Mesenchymal stem cell (in vitro differentiated cells and primary cell): ENCODE data around the gene PALM3.
A peak's percentile ranks its signal among the peaks of the same experiment; 100 is the strongest.

Experiments
- DNase-seq: peaks from one replicate; pipeline ENCODE4 v3.0.0-alpha.2; 2013
- H2AFZ ChIP-seq: one replicate; pipeline ENCODE4 v1.6.1; 2013; ENCODE audit warnings: low read depth, mild to moderate bottlenecking, control low read depth, inconsistent platforms, low read length, moderate library complexity
- H2AK5ac ChIP-seq: 2 replicates; pipeline ENCODE4 v1.6.1; 2013; ENCODE audit warnings: low read length, moderate library complexity, mild to moderate bottlenecking, inconsistent platforms; ENCODE audit not compliant: severe bottlenecking
- H2BK120ac ChIP-seq: one replicate; pipeline ENCODE4 v1.6.1; 2013; ENCODE audit warnings: low read depth, mild to moderate bottlenecking, inconsistent platforms, low read length, moderate library complexity
- H2BK12ac ChIP-seq, 2 experiments: one replicate each; pipeline ENCODE4 v1.6.1; 2013; ENCODE audit warnings: inconsistent platforms in 2 of 2, low read length in 2 of 2, mild to moderate bottlenecking in 2 of 2, moderate library complexity in 2 of 2, control low read depth in 1 of 2
- H2BK15ac ChIP-seq: one replicate; pipeline ENCODE4 v1.6.1; 2013; ENCODE audit warnings: mild to moderate bottlenecking, low read depth, inconsistent platforms; ENCODE audit not compliant: poor library complexity, severe bottlenecking
- H2BK5ac ChIP-seq: 2 replicates; pipeline ENCODE4 v1.6.1; 2013; ENCODE audit warnings: low read depth, mild to moderate bottlenecking, low read length, control low read depth, inconsistent platforms; ENCODE audit not compliant: poor library complexity, severe bottlenecking
- H3K14ac ChIP-seq, 2 experiments: one replicate each; pipeline ENCODE4 v1.6.1; 2013; ENCODE audit warnings: inconsistent platforms in 2 of 2, low read length in 2 of 2, control low read depth in 1 of 2, mild to moderate bottlenecking in 1 of 2, moderate library complexity in 1 of 2
- H3K18ac ChIP-seq, 2 experiments: one replicate each; pipeline ENCODE4 v1.6.1; 2013; ENCODE audit warnings: inconsistent platforms in 2 of 2, low read length in 2 of 2, control low read depth in 1 of 2, low read depth in 1 of 2, mild to moderate bottlenecking in 1 of 2
- H3K23ac ChIP-seq, 2 experiments: one replicate each; pipeline ENCODE4 v1.6.1; 2013; ENCODE audit warnings: inconsistent platforms in 2 of 2, low read length in 2 of 2, mild to moderate bottlenecking in 2 of 2, moderate library complexity in 2 of 2, control low read depth in 1 of 2
- H3K27ac ChIP-seq: 2 replicates; pipeline ENCODE4 v1.5.1; 2013; ENCODE audit warnings: mild to moderate bottlenecking, moderate library complexity, low read length, control low read depth, inconsistent platforms; ENCODE audit not compliant: poor library complexity, severe bottlenecking
- H3K27me3 ChIP-seq, 2 experiments: 2 replicates each; pipeline versions ENCODE4 v1.6.1 to v1.7.0; 2013; ENCODE audit warnings: low read length in 2 of 2, mild to moderate bottlenecking in 2 of 2, moderate library complexity in 2 of 2, control low read depth in 1 of 2, inconsistent platforms in 1 of 2; ENCODE audit not compliant: control insufficient read depth in 1 of 2, insufficient read depth in 1 of 2
- H3K36me3 ChIP-seq, 2 experiments: 2 replicates each; pipeline versions ENCODE4 v1.6.1 to v1.7.0; 2013; ENCODE audit warnings: low read length in 2 of 2, control low read depth in 1 of 2, inconsistent platforms in 1 of 2, low read depth in 1 of 2, mild to moderate bottlenecking in 1 of 2; ENCODE audit not compliant: insufficient read depth in 2 of 2, control insufficient read depth in 1 of 2
- H3K4ac ChIP-seq, 2 experiments: one replicate each; pipeline ENCODE4 v1.6.1; 2013; ENCODE audit warnings: inconsistent platforms in 2 of 2, low read length in 2 of 2, mild to moderate bottlenecking in 2 of 2, moderate library complexity in 2 of 2, control low read depth in 1 of 2, low read depth in 1 of 2
- H3K4me1 ChIP-seq: 2 replicates; pipeline ENCODE4 v1.6.1; 2013; ENCODE audit warnings: low read depth, low read length, control low read depth; ENCODE audit not compliant: control insufficient read depth, insufficient read depth
- H3K4me2 ChIP-seq: 2 replicates; pipeline ENCODE4 v1.6.1; 2013; ENCODE audit warnings: low read length, mild to moderate bottlenecking, inconsistent platforms; ENCODE audit not compliant: poor library complexity, severe bottlenecking
- H3K4me3 ChIP-seq, 2 experiments: 2 replicates each; pipeline versions ENCODE4 v1.5.1 to v1.7.0; 2013; ENCODE audit warnings: low read length in 2 of 2, mild to moderate bottlenecking in 2 of 2, control low read depth in 1 of 2, low read depth in 1 of 2; ENCODE audit not compliant: insufficient read depth in 1 of 2
- H3K79me1 ChIP-seq: replicated peaks from 2 replicates; pipeline ENCODE4 v1.6.1; 2013; ENCODE audit warnings: mild to moderate bottlenecking, control low read depth, low read length, inconsistent platforms; ENCODE audit not compliant: poor library complexity, severe bottlenecking
- H3K9ac ChIP-seq: 2 replicates; pipeline ENCODE4 v1.7.0; 2013; ENCODE audit warnings: mild to moderate bottlenecking, low read length, moderate library complexity
- H3K9me3 ChIP-seq: 2 replicates; pipeline ENCODE4 v1.7.0; 2013; ENCODE audit warnings: mild to moderate bottlenecking, low read length; ENCODE audit not compliant: control insufficient read depth
- H4K8ac ChIP-seq: one replicate; pipeline ENCODE4 v1.6.1; 2013; ENCODE audit warnings: inconsistent platforms, mild to moderate bottlenecking, low read length, moderate library complexity
- H4K91ac ChIP-seq: one replicate; pipeline ENCODE4 v1.6.1; 2013; ENCODE audit warnings: mild to moderate bottlenecking, low read length, inconsistent platforms
- WGBS: methylation state at CpG from one replicate; pipeline ENCODE4 v1.1.7; 2013; ENCODE audit warnings: mixed read lengths; 5-methylcytosine and 5-hydroxymethylcytosine counted together

Gene PALM3

GRCh38 chr19:14056741-14057356 is 5.0 kb downstream of the PALM3 start:
- H3K4me3 ChIP-seq, result peak overlapping the region in 1 of 2 experiments; percentile 42
- peaks cover 0 to 5% of the 10 kb centered on the region in 2 experiments for H3K36me3 ChIP-seq
- H3K27ac ChIP-seq, result no peak overlapping the region
- peaks cover 3% of the 10 kb centered on the region for H3K9me3 ChIP-seq
- no peak overlapping the region for H2BK12ac ChIP-seq
- no peak overlapping the region for H3K4ac ChIP-seq
- no peak overlapping the region for H2BK120ac ChIP-seq
- H4K8ac ChIP-seq, result no peak overlapping the region
- no peak overlapping the region for H3K23ac ChIP-seq
- no peak overlapping the region for H4K91ac ChIP-seq
- H3K4me2 ChIP-seq, result peak overlapping the region; percentile 90
- peaks cover 18% of the 10 kb centered on the region for H3K4me1 ChIP-seq
- no peak overlapping the region for H2BK5ac ChIP-seq
- H3K27me3 ChIP-seq, result peaks cover 34 to 55% of the 10 kb centered on the region in 2 experiments
- H2BK15ac ChIP-seq, result no peak overlapping the region
- no peak overlapping the region for H2AK5ac ChIP-seq
- H3K18ac ChIP-seq, result peak overlapping the region in 1 of 2 experiments; percentile 34
- no peaks in the 10 kb centered on the region for H3K79me1 ChIP-seq
- DNase-seq, result no peak
- H2AFZ ChIP-seq, result no peak overlapping the region
- H3K14ac ChIP-seq, result no peak overlapping the region
- 32% methylated on average over 16 of the region's 19 CpGs for WGBS
- no peak overlapping the region for H3K9ac ChIP-seq

GRCh38 chr19:14056069-14056666 is 5.7 kb downstream of the PALM3 start:
- Histone ChIP-seq H2BK5ac (no peak overlapping the region), H2AK5ac (no peak overlapping the region), H3K27me3 (peaks cover 34 to 52% of the 10 kb centered on the region in 2 experiments), H2BK15ac (no peak overlapping the region), H3K4me1 (peaks cover 14% of the 10 kb centered on the region), H3K79me1 (no peaks in the 10 kb centered on the region), H4K8ac (no peak overlapping the region), H3K4me3 (no peak overlapping the region), H3K4ac (no peak overlapping the region), H4K91ac (no peak overlapping the region), H2BK120ac (no peak overlapping the region), H3K23ac (no peak overlapping the region), H3K9ac (no peak overlapping the region), H3K9me3 (peaks cover 3% of the 10 kb centered on the region), H2AFZ (no peak overlapping the region), H3K18ac (no peak overlapping the region), H3K27ac (no peak overlapping the region), H2BK12ac (peak overlapping the region in 1 of 2 experiments; percentile 31), H3K14ac (no peak overlapping the region), H3K36me3 (peaks cover 0 to 9% of the 10 kb centered on the region in 2 experiments), H3K4me2 (no peak overlapping the region)
- 87% methylated on average over 10 of the region's 10 CpGs for WGBS
- no peak for DNase-seq

- Histone ChIP-seq H3K36me3 (peaks cover 0 to 14% of the 10 kb centered on the region in 2 experiments), H4K8ac (no peak overlapping the region), H4K91ac (no peak overlapping the region), H2BK12ac (no peak overlapping the region), H2AK5ac (no peak overlapping the region), H3K9me3 (peaks cover 3% of the 10 kb centered on the region), H3K27ac (no peak overlapping the region), H3K79me1 (no peaks in the 10 kb centered on the region), H2BK15ac (no peak overlapping the region), H3K4me1 (peaks cover 14% of the 10 kb centered on the region), H3K4me3 (no peak overlapping the region), H3K18ac (no peak overlapping the region), H2BK5ac (no peak overlapping the region), H3K9ac (no peak overlapping the region), H2BK120ac (no peak overlapping the region), H2AFZ (no peak overlapping the region), H3K4me2 (no peak overlapping the region), H3K4ac (no peak overlapping the region), H3K23ac (no peak overlapping the region), H3K27me3 (peaks cover 31 to 45% of the 10 kb centered on the region in 2 experiments), H3K14ac (no peak overlapping the region)
- WGBS, result 91% methylated on average over 3 of the region's 3 CpGs
- DNase-seq, result no peak
These were observed 6.5 kb downstream of the PALM3 start for GRCh38 chr19:14055396-14055795.

- WGBS, result 84% methylated on average over 11 of the region's 11 CpGs
- no peak for DNase-seq
- H3K9me3 ChIP-seq, result peaks cover 3% of the 10 kb centered on the region
- H3K36me3 ChIP-seq, result peaks cover 0 to 14% of the 10 kb centered on the region in 2 experiments
- H2BK120ac ChIP-seq, result no peak overlapping the region
- no peak overlapping the region for H3K9ac ChIP-seq
- H4K8ac ChIP-seq, result no peak overlapping the region
- no peak overlapping the region for H4K91ac ChIP-seq
- peaks cover 25 to 39% of the 10 kb centered on the region in 2 experiments for H3K27me3 ChIP-seq
- no peak overlapping the region for H3K27ac ChIP-seq
- H2AK5ac ChIP-seq, result no peak overlapping the region
- H3K23ac ChIP-seq, result no peak overlapping the region
- no peak overlapping the region for H2AFZ ChIP-seq
- no peak overlapping the region for H2BK15ac ChIP-seq
- H3K4me3 ChIP-seq, result no peak overlapping the region
- H2BK12ac ChIP-seq, result no peak overlapping the region
- H3K18ac ChIP-seq, result no peak overlapping the region
- no peak overlapping the region for H3K4me2 ChIP-seq
- no peak overlapping the region for H3K14ac ChIP-seq
- H3K4me1 ChIP-seq, result peaks cover 14% of the 10 kb centered on the region
- H2BK5ac ChIP-seq, result no peak overlapping the region
- no peak overlapping the region for H3K4ac ChIP-seq
- no peaks in the 10 kb centered on the region for H3K79me1 ChIP-seq
These were observed 7.2 kb downstream of the PALM3 start for GRCh38 chr19:14054721-14055120.
